ENCODE results near the gene HOXC11. TPM values are rescaled to one million over a fixed set of nuclear protein-coding genes. Genes with fewer than 3 reads are reported as not detected.

HOXC11 gene
- total RNA-seq, 4 donors from 2014 or later, result 4.9 to 10.7 (median 6.2) TPM

GRCh38 chr12:54018468-54018984 lies 45.6 kb downstream of the HOXC11 start:
- intact Hi-C loops (cut with DNase I; ENCODE audit: low total_unique reads), result no loop called here
- H3K4me3 ChIP-seq (ENCODE audit: low read depth, poor library complexity, severe bottlenecking), result peak overlapping the region; percentile 42
- WGBS, 2 donors, result 3 to 11% methylated on average over 25 to 29 of the region's 29 CpGs
- DNase-seq (ENCODE audit: low spot score in 2 of 2), result peak; percentile 75 to 95
- TF ChIP-seq POLR2A (IDR thresholded peaks at IDR 0.05), result no peak
- no peak for TF ChIP-seq CTCF (IDR thresholded peaks at IDR 0.05)

- no peak overlapping the region for H3K4me3 ChIP-seq (ENCODE audit: low read depth, poor library complexity, severe bottlenecking)
- no peak for DNase-seq (ENCODE audit: low spot score in 2 of 2)
- no peak for TF ChIP-seq CTCF (IDR thresholded peaks at IDR 0.05)
- TF ChIP-seq POLR2A (IDR thresholded peaks at IDR 0.05), result no peak
- intact Hi-C loops (cut with DNase I; ENCODE audit: low total_unique reads), result no loop called here
- 4 to 9% methylated on average over 34 to 42 of the region's 43 CpGs for WGBS, 2 donors
These were observed 46.3 kb downstream of the HOXC11 start for GRCh38 chr12:54019091-54019811.

- WGBS, 2 donors, result 12 to 14% methylated on average over 10 of the region's 10 CpGs
- H3K4me3 ChIP-seq (ENCODE audit: low read depth, poor library complexity, severe bottlenecking), result no peak overlapping the region
- TF ChIP-seq POLR2A (IDR thresholded peaks at IDR 0.05) (no peak), CTCF (IDR thresholded peaks at IDR 0.05) (no peak)
- DNase-seq (ENCODE audit: low spot score in 2 of 2), result no peak
- intact Hi-C loops (cut with DNase I; ENCODE audit: low total_unique reads), result no loop called here
These were observed 47.1 kb downstream of the HOXC11 start for GRCh38 chr12:54019924-54020590.

GRCh38 chr12:54020591-54021405 lies 47.9 kb downstream of the HOXC11 start:
- H3K4me3 ChIP-seq (ENCODE audit: low read depth, poor library complexity, severe bottlenecking), result no peak overlapping the region
- WGBS, 2 donors, result 19 to 21% methylated on average over 23 of the region's 23 CpGs
- TF ChIP-seq CTCF (IDR thresholded peaks at IDR 0.05) (no peak), POLR2A (IDR thresholded peaks at IDR 0.05) (no peak)
- no peak for DNase-seq (ENCODE audit: low spot score in 2 of 2)
- intact Hi-C loops (cut with DNase I; ENCODE audit: low total_unique reads), result no loop called here

GRCh38 chr12:54021432-54022013 lies 48.6 kb downstream of the HOXC11 start:
- H3K4me3 ChIP-seq (ENCODE audit: low read depth, poor library complexity, severe bottlenecking), result no peak overlapping the region
- WGBS, 2 donors, result 6 to 14% methylated on average over 16 of the region's 16 CpGs
- no peak for TF ChIP-seq CTCF (IDR thresholded peaks at IDR 0.05)
- no peak for TF ChIP-seq POLR2A (IDR thresholded peaks at IDR 0.05)
- intact Hi-C loops (cut with DNase I; ENCODE audit: low total_unique reads), result no loop called here
- no peak for DNase-seq (ENCODE audit: low spot score in 2 of 2)
